Measurements from ENCODE around the gene IKZF3.

- TF ChIP-seq CTCF (IDR thresholded peaks at IDR 0.05) (no peak), POLR2A (IDR thresholded peaks at IDR 0.05) (no peak)
Observed at GRCh38 chr17:39836117-39836516, 28.0 kb downstream of the IKZF3 start.

Measured in thyroid gland (tissue), 4 donors.